GM19395 (cell line): ENCODE data around the gene NPIPB5.
"Not testable (repeated sequence)": the region's sequence is repeated elsewhere in the genome, so short reads cannot be mapped to it uniquely, and the experiment has no call there.

Experiments
- ATAC-seq: cut with Tn5 transposase; IDR thresholded peaks from one replicate; pipeline ENCODE4 v1.9.1; 2021; ENCODE audit warnings: mild to moderate bottlenecking, moderate library complexity; ENCODE audit not compliant: unreplicated experiment

Gene NPIPB5

GRCh38 chr16:22510591-22510990 is at the start of gene NPIPB5:
TSS of gene NPIPB5 (plus strand) at chr16:22510891. CDS start at chr16:22513802, 2,911 bp downstream.
- not testable (repeated sequence) for ATAC-seq

- not testable (repeated sequence) for ATAC-seq
Observed at GRCh38 chr16:22468846-22469245, 41.8 kb upstream of the NPIPB5 start.

GRCh38 chr16:22537996-22538395 is 27.3 kb downstream of the NPIPB5 start:
- ATAC-seq, result not testable (repeated sequence)

- ATAC-seq, result not testable (repeated sequence)
Observed at GRCh38 chr16:22544809-22545208, 34.1 kb downstream of the NPIPB5 start.

GRCh38 chr16:22546630-22547029 is 35.9 kb downstream of the NPIPB5 start:
- ATAC-seq, result not testable (repeated sequence)

GRCh38 chr16:22547170-22547765 is 36.6 kb downstream of the NPIPB5 start:
- not testable (repeated sequence) for ATAC-seq

- not testable (repeated sequence) for ATAC-seq
Observed at GRCh38 chr16:22549853-22550252, 39.2 kb downstream of the NPIPB5 start.

- not testable (repeated sequence) for ATAC-seq
Observed at GRCh38 chr16:22551143-22551542, 40.5 kb downstream of the NPIPB5 start.

GRCh38 chr16:22551651-22552050 is 41.0 kb downstream of the NPIPB5 start:
- not testable (repeated sequence) for ATAC-seq

- not testable (repeated sequence) for ATAC-seq
Observed at GRCh38 chr16:22556759-22557158, 46.1 kb downstream of the NPIPB5 start.
